LNCAP (cell line): Measurements from ENCODE around the gene GNB5.

Source experiments
- CTCF ChIP-seq: fragments of 450-650 bp; IDR thresholded peaks from 2 replicates; pipeline ENCODE4 v1.5.1; 2017; ENCODE audit warnings: mild to moderate bottlenecking

Gene GNB5

GRCh38 chr15:52102463-52102862 lies 88.7 kb downstream of the GNB5 start:
- no peak for TF ChIP-seq CTCF

- TF ChIP-seq CTCF: no peak
These were observed 89.5 kb downstream of the GNB5 start for GRCh38 chr15:52101542-52102323.

GRCh38 chr15:52100807-52101442 lies 90.3 kb downstream of the GNB5 start:
- no peak for TF ChIP-seq CTCF

DNA sequence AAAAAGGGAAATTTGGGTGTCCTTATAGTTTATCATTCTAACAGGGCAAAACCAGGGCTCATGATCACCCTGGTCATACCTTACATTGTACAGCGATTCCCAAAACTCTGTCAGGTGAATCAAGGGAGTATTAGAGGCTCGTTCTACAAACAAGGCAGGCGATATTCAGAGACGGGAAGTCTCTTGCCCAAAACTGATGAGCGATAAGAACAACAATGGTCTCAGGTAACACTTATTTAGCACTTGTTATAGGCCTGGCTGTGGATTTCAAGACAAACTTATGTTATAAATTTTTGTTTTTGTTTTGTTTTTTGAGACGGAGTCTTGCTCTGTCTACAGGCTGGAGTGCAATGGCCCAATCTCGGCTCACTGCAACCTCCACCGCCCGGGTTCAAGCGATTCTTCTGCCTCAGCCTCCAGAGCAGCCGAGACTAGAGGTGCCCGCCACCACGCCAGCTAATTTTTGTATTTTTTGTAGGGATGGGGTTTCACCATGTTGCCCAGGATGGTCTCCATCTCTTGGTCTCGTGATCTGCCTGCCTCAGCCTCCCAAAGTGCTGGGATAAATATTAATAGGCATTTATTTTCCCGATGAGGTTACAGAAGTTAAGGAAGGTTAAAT lies 91.4 kb downstream of the GNB5 start:
- no peak for TF ChIP-seq CTCF

DNA sequence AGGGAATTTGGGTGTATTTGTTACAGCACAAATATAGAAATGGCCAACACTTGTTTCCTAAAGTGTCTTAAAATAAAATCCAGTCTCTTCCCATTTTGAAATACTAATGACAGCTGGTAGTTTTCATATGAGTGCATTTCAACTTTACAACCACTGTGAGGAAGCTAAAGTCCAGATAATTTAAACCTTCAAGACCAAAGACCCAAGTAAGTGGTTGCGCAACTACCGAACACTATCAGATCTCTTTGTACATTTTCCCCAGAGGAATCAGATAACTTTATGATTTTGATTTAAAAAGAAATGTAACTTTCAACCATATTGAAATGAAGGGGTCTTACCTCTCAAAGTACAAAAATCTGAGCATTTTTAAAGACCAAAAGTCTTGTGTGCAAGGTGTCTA lies 92.9 kb downstream of the GNB5 start:
- no peak for TF ChIP-seq CTCF

DNA sequence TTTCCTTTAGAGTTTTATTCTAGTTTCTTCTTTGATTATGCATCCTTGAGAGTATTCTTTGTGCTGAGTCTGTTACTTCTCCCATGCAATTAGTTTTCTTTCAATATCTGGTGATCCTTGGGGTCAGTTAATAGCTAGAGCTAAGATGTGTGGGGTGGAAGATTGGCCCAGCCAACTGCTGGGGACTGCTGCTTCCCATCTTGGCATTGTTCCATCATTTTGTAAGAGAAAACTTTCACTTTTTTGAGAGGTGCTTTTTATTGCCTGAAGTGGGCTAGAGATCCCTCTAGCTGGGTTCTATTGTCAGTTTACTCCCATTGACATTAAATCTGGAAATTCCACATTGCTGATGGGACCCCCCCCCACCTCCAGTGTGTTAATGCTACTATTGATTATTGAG lies 94.0 kb downstream of the GNB5 start:
- no peak for TF ChIP-seq CTCF

GRCh38 chr15:52095597-52096262 lies 95.5 kb downstream of the GNB5 start:
- no peak for TF ChIP-seq CTCF
